Measurements from ENCODE around the gene PPP1R3F.

The PPP1R3F gene, protein sequence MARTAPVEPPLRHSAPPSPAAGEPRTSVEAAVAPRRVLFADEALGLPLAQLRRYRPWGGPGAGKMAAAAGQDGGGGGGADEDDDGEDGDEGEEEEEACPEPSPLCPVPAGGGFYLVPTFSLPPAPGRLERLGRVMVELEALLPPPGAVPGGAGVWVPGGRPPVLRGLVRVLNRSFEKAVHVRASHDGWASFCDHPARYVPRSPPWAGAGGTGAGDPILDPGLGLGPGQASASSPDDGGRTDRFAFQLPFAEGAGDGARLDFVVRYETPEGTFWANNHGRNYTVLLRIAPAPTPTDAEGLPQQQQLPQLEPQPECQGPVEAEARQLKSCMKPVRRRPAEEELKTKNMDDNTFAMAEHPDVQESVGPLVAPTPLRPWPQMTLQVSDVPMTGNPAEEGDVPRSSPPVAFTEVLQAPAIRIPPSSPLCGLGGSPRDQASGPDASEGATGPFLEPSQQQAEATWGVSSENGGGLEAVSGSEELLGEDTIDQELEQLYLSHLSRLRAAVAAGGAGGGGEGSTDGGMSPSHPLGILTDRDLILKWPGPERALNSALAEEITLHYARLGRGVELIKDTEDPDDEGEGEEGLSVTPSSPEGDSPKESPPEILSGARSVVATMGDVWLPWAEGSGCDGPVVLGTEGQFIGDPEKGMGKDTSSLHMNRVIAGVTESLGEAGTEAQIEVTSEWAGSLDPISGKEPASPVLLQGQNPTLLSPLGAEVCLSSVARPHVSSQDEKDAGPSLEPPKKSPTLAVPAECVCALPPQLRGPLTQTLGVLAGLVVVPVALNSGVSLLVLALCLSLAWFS

DNA sequence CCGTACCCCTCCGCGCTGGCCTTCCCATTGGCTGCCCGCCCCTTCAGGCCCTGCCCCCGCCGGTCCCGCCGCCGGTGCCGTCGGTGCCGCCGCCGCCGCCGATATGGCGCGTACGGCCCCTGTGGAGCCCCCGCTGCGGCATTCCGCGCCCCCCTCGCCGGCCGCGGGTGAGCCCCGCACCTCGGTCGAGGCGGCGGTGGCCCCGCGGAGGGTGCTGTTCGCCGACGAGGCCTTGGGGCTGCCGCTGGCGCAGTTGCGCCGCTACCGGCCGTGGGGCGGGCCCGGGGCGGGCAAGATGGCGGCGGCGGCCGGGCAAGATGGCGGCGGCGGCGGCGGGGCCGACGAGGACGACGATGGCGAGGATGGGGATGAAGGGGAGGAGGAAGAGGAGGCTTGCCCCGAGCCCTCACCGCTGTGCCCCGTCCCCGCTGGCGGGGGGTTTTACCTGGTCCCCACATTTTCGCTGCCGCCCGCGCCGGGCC lies at the start of gene PPP1R3F:
Gene PPP1R3F (plus strand): TSS at position 27 of the 482 bp plus-strand sequence. CDS start 77 bp downstream, at position 104.
- peak within 1 kb of the TSS; percentile 72 for H3K4me3 ChIP-seq (ENCODE audit: low read length)
- TF ChIP-seq, protein P1, sequence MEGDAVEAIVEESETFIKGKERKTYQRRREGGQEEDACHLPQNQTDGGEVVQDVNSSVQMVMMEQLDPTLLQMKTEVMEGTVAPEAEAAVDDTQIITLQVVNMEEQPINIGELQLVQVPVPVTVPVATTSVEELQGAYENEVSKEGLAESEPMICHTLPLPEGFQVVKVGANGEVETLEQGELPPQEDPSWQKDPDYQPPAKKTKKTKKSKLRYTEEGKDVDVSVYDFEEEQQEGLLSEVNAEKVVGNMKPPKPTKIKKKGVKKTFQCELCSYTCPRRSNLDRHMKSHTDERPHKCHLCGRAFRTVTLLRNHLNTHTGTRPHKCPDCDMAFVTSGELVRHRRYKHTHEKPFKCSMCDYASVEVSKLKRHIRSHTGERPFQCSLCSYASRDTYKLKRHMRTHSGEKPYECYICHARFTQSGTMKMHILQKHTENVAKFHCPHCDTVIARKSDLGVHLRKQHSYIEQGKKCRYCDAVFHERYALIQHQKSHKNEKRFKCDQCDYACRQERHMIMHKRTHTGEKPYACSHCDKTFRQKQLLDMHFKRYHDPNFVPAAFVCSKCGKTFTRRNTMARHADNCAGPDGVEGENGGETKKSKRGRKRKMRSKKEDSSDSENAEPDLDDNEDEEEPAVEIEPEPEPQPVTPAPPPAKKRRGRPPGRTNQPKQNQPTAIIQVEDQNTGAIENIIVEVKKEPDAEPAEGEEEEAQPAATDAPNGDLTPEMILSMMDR (conservative IDR thresholded peaks at IDR 0.05; ENCODE audit: low read depth, low read length): no peak
- DNase-seq (ENCODE audit: low read depth): no peak

DNA sequence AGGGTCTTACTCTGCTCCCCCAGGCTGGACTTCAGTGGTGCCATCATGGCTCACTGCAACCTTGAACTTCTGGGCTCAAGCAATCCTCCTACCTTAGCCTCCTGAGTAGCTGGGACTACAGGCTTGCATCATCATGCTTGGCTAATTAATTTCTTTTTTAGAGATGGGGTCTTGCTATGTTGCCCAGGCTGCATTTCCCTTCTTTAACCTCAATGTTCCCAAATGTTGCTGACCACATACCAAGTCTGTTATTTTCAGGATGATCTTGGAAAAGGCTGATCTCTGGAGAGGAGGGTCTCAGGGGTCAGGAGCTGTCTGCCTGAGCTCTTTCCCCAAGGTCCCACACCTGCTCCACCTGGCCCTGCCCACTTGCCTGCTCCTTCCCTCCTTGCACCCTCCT lies 49.5 kb upstream of the PPP1R3F start:
- DNase-seq (ENCODE audit: low read depth): no peak
- no peak overlapping the region for H3K4me3 ChIP-seq (ENCODE audit: low read length)
- TF ChIP-seq, protein P1 (conservative IDR thresholded peaks at IDR 0.05; ENCODE audit: low read depth, low read length): no peak

DNA sequence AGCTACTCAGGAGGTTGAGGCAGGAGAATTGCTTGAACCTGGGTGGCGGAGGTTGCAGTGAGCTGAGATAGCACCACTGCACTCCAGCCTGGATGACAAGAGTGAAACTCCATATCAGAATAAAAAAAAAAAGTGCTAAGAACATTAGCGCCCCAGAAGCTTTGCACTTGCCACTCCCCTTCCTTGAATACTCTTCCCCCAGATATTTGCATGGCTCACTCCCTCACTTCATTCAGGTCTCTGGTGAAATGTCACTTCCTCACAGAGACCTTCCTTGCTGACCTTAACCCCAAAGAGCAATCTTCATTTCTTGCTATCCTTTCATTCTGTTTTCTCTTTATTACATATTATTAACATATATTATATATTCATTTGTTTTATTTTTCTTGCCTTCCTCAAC lies 47.7 kb upstream of the PPP1R3F start:
- TF ChIP-seq, protein P1 (conservative IDR thresholded peaks at IDR 0.05; ENCODE audit: low read depth, low read length): no peak
- no peak for DNase-seq (ENCODE audit: low read depth)
- H3K4me3 ChIP-seq (ENCODE audit: low read length): no peak overlapping the region

DNA sequence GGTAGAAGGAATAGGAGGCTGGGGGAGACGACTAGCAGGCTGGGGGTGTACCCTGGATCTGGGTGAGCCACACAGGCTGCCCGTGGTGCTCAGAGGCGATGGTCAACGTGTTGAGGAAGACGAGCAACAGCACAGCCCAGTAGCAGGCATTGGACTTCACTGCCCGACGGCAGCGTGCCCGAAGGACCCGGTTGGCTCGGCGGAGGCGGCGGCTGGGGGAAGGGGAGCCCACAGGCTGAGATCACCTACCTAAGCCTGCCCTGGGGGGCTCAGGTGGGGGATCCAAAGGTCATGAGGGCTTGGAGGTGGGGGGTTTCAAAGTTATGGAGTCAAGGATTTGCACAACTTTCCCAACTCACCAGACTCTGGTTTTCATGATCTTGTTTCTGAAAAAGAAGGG lies 43.7 kb upstream of the PPP1R3F start:
- H3K4me3 ChIP-seq (ENCODE audit: low read length): no peak overlapping the region
- TF ChIP-seq, protein P1 (conservative IDR thresholded peaks at IDR 0.05; ENCODE audit: low read depth, low read length): no peak

DNA sequence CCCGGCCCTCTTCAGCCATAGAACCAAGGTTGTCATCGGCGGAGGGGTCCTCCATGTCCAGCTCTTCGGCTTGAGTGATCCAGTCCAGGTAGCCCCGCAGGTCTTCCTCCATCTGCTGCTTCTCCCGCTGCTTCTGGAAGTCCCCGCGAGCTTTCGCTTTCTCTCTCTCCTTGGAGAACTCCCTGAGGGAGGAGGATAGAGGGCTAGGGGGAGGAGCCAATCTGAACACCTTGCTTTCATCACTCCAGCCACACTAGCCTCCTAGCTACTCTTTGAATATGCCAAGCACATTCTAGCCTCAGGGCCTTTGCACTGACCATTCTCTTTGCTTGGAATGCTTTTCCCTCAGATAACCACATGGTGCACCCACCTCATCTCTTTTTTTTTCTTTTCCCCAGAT lies 42.6 kb upstream of the PPP1R3F start:
- TF ChIP-seq, protein P1 (conservative IDR thresholded peaks at IDR 0.05; ENCODE audit: low read depth, low read length): no peak

More for the DNA sequence above, 43.7 kb upstream of the PPP1R3F start:
- DNase-seq (ENCODE audit: low read depth): no peak

DNA sequence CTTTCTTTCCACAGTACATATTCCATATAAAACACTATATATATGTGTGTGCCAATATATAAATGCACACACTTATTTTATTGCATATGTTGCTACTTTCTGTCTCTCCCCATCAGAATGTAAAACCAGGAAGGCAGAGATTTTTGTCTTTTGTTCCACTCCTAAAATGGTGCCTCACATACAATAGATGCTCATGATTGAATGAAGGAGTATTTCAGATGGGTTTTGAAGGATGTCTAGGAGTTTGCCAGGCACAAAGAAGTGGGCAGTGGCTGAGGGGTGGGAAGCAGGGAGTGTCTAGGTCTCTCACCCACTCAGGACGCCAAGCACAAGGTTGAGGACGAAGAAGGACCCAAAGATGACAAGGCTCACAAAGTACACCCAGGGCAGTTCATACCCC lies 41.9 kb upstream of the PPP1R3F start:
- H3K4me3 ChIP-seq (ENCODE audit: low read length): no peak overlapping the region
- DNase-seq (ENCODE audit: low read depth): no peak
- TF ChIP-seq, protein P1 (conservative IDR thresholded peaks at IDR 0.05; ENCODE audit: low read depth, low read length): no peak

More for the DNA sequence above, 42.6 kb upstream of the PPP1R3F start:
- no peak for DNase-seq (ENCODE audit: low read depth)
- no peak overlapping the region for H3K4me3 ChIP-seq (ENCODE audit: low read length)

Data from retinal pigment epithelial cell (primary cell).